A204.1 (cell line): ENCODE measurements around the gene ATG2A.

ENCODE experiments used
- FAIRE-seq: peaks from 2 replicates; lab custom pipeline; 2012; peaks lifted over from hg19 to GRCh38; lab: Jason Lieb, UNC

The ATG2A gene

DNA sequence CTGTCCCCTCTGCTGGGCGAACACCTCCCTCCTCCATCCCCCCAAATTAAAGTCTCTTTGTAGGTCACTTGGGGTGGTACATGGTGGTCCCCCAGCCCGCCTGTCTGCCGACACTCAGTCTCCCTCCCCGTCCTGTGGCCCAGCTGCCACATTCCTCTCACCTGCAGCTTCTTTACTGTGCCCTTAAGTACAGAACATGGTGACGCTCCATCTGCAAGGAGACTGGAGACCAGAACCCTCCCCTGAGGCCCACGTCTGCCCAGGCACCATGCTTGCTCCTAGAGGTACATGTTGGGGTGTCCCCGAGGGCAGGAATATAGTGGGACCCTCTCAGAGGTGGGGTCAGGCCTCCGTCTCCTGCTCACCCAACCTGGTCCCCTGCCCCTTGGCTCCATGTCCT is 33.0 kb downstream of the ATG2A start:
- no peak for FAIRE-seq

GRCh38 chr11:64883575-64883974 is 33.4 kb downstream of the ATG2A start:
- no peak for FAIRE-seq

DNA sequence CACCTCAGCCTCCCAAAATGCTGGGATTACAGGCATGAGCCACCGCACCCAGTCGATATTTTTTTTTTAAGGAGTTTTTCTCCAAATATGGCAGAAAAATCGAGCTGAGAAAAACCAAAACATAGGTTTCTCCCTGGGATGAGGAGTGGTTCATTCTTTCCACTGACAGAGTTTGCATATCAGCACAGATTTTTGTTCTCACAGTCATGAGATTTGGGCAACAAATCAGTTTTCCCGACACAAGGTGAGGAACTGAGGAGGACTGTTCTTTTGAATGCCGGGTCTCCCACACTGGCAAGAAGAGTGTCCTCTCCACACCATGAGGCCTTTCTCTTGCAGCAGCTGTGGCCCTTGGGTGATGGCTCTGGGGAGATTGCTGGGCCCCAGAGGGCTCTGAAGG is 34.8 kb downstream of the ATG2A start:
- no peak for FAIRE-seq

GRCh38 chr11:64881476-64881875 is 35.5 kb downstream of the ATG2A start:
- FAIRE-seq, result no peak

GRCh38 chr11:64880240-64881001 is 36.6 kb downstream of the ATG2A start:
- no peak for FAIRE-seq

GRCh38 chr11:64879244-64879900 is 37.6 kb downstream of the ATG2A start:
- FAIRE-seq, result no peak

DNA sequence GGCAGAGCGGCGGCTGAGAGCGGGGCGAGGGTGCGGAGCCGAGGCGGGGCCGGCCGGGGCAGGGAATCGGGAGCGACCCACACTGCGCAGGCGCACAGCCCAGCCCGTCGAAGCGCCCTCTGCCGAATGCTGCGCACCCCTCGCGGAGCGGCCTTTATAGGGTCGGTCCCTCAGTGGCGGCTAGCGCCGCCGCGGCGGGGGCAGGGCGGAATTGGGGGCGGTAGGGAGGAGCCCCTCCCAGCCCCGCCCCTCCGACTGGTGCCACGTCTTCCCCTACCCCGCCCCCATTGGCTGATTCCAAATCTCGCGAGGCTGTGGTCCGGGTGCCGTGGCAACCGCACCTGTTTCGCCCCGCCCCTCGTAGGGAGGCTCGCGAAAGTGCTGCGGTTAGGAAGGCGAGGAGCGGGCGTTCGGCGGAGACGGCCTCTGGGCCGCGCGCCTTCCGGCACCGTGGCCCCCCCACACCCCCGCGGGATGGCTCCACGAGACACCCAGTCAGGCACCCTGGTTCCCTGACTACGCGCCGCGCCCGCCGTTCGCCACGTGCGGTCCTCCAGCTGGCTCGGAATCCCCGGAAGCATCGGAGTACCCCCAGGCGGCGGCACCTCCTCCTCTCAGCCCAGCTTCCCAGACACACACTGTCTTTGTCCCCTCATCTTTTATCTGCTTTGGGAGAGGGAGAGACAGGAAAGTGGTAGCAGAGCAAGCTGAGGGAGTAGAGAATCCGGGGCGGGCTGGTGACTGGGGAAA is 38.3 kb downstream of the ATG2A start, which contains the start of gene EHD1:
EHD1 (minus strand) TSS at position 128 of the 750 bp plus-strand sequence. CDS start 157 bp downstream, outside the sequence.
- no peak for FAIRE-seq

- no peak for FAIRE-seq
These were observed 38.9 kb downstream of the ATG2A start for GRCh38 chr11:64878223-64878493.

GRCh38 chr11:64877390-64878222 is 39.4 kb downstream of the ATG2A start:
- no peak for FAIRE-seq

- FAIRE-seq, result no peak
These were observed 40.1 kb downstream of the ATG2A start for GRCh38 chr11:64876835-64877341.

DNA sequence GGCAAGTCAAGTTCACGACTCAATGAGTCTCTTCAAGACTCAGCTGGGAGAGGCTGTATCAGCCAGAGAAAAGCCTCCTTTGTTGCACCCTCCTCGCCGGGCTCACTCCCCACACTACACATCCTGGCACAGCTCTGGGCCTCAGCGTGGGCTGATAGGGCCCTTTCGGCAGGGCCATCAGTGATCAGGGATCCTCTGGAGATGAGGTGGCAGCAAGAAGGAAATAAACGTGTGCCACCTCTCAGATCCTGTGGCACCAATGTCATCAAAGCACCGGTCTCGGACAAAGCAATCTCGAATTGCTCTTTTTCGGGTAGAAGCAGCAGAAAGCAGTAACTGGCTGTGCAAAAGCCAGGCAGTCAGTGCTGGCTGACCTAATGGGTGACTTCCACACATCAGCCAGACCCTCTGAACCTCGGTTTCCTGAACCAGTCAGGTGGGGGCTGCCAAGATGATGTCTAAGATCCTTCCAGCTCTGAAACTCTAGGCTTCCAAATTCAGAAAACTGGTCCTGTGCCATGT is 40.7 kb downstream of the ATG2A start:
- FAIRE-seq, result no peak

- no peak for FAIRE-seq
These were observed 41.4 kb downstream of the ATG2A start for GRCh38 chr11:64875369-64876228.

DNA sequence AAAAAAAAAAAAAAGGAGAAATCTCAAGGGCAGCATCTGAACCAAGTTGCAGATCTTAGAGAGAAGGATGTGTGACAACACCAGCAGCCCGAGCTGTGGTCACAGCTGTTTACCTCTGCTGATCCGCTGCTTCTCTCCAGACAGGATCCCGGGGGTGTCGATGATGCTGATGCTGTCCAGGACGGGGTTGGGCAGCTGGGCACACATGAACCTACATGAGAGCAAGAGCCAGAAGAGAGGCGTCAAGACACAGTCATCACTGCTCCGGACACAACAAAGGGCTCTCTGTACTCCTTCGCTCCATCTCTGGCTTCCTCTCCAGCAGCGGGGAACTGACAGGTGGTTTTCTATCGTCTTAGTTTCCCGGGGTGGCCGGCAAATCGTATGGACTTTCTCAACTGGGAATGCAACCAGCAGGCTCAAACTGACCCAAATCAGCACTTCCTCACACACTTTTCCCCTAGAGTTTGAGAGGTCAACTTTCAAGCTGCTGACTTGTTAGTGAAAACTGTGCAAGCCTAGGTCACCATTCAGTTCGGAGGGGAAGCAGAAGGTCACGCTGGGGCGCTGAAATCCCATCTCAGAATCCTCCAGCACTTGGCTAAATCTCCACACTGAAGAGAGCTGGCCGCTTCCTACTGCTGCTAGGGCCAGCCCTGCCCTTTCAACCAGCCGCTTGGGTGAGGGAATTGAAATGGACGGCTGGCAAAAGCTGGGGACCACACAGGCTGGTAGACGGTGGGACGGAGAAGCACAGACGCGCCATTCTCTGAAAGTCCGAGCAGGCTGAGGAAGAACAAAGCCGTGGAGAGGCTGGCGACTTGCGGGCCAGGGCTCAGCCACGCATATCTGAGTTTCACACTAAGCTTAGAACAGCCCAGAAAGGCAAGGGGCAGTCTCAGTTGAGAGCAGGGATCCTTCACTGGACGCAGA is 42.4 kb downstream of the ATG2A start:
- FAIRE-seq, result no peak

- no peak for FAIRE-seq
These were observed 44.1 kb downstream of the ATG2A start for GRCh38 chr11:64872790-64873488.

- FAIRE-seq, result no peak
These were observed 45.5 kb downstream of the ATG2A start for GRCh38 chr11:64871492-64871891.

DNA sequence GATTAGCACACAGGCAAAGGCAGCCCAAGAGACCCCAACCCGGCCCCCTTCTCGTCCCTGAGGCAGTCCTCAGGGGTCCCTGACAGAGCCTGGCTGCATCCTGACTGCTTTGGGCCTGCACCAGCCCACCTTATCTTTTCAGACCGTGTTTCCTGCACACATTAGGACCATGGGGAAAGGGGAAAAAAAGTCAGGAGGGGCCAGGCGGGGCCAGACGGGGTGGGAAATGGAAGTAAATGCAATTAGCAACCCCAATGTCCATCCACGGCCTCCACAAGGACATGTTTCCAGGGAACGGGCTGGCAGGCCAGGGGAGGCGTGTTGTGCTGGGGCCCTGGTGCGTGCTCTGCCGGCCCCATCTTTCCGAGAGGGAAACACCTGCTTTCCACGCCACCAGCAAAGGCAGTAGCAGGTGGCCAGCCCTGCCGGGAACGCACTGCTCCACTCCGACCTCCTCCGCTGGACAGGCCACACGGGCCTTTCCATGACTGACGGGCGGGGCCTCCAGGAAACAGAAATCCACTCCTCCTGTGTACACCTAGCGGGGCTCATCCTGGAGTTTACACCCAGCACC is 46.0 kb downstream of the ATG2A start:
- FAIRE-seq, result no peak

DNA sequence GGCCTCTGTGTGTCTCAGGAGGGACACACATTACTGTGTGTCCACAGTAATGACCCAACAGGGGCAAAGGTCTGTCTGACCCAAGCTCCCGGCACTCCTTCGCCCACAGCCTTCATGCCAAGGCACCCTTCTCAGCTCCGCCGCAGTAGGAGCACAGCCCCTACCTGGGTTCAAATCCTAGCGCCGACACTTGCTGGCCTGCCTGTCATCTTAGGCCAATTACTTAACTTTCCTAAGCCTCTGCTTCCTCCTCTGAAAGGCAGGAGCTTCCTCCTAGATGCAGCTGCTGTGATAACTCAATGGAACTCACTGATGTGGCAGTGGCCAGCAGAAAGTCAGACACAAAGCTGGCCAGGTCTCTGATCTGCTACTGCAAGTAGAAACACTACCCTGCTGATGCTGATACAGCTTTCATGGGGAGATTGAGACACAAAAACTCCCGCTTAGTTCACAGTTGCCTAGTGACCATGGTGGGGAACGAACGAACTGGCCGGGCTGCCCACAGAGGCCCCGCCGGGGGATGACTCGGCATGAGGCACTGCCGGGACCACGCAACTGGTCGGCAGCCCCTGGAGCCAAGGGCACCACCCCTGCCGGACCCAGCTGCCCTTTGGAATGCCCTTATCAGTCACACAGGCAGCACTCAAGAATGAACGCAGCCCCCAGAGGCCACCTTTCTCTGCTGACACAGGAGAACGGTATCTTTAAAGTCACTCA is 46.7 kb downstream of the ATG2A start:
- FAIRE-seq, result no peak

DNA sequence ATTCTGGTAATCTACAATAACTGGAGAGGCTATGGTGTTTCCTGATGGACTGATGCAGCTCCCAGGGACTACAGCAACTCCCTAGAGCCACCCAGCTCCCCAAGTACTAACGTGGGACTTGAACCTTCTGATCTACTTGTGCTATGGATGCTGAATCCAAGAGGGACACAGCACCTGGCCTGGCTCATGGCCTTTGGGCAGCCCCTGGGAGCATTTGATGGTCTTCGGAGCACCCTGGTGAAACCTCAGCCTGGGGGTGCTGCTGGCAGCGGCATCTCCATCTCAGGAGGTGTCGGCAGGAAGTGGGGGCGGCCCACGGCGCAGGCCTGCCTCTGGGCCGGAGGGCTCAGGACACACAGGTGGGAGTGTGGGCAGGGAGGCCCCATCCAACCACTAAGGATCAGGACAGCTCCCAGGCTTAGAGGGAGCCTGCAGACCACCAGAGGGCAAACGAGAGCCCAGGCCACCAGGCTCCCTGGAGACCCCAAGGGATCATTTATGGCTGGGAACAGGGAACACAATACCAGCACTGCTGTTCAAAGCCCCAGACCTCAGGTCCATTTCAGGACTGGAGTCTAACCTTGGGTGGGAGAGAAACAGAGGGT is 47.3 kb downstream of the ATG2A start:
- no peak for FAIRE-seq
